IMR-90 (cell line): ENCODE measurements around the gene PTPRQ. TPM values are rescaled to one million over a fixed set of nuclear protein-coding genes. Genes with fewer than 3 reads are reported as not detected.

Experiments used
- ATAC-seq: fragments of 200-7000 bp; cut with Tn5 transposase; 2 replicates; pipeline ENCODE4 v1.9.1; 2020; ENCODE audit warnings: low read depth, mild to moderate bottlenecking, moderate library complexity
- BruUV-seq: library from RNA; stranded (reverse); fragments of 400-500 nt; replicated peaks from 2 replicates; lab custom pipeline; 2021; lab: Mats Ljungman, UMichigan
- CTCF ChIA-PET: fragments of 300-600 bp; formaldehyde crosslinking; extraction: SDS; loops from one replicate; lab custom pipeline; 2021; ENCODE audit warnings: antibody characterized with exemption; lab: Yijun Ruan, JAX
- POLR2A ChIA-PET: fragments of 300-600 bp; sonication (Branson Sonifier 250); formaldehyde crosslinking; loops from one replicate; lab custom pipeline; 2022; ENCODE audit warnings: antibody characterized with exemption; ENCODE audit not compliant: unreplicated experiment; lab: Charles Lee
- DNase-seq: peaks from one replicate; pipeline ENCODE4 v3.0.0; 2013
- H2AFZ ChIP-seq: replicated peaks from 2 replicates; pipeline ENCODE3; 2013; ENCODE audit warnings: low read length, mild to moderate bottlenecking; ENCODE audit not compliant: poor library complexity
- H2AK5ac ChIP-seq: 2 replicates; pipeline ENCODE4 v1.6.1; 2013; ENCODE audit warnings: low read depth, low read length, inconsistent platforms
- H2AK9ac ChIP-seq: replicated peaks from 2 replicates; pipeline ENCODE3; 2013; ENCODE audit warnings: mild to moderate bottlenecking, low read depth, low read length, moderate library complexity; ENCODE audit not compliant: poor library complexity
- H2BK120ac ChIP-seq: 2 replicates; pipeline ENCODE4 v1.6.1; 2013; ENCODE audit warnings: low read depth, low read length, inconsistent platforms
- H2BK15ac ChIP-seq: 3 replicates; pipeline ENCODE4 v1.6.1; 2013; ENCODE audit warnings: low read depth, low read length, inconsistent platforms
- H2BK20ac ChIP-seq: 2 replicates; pipeline ENCODE4 v1.6.1; 2013; ENCODE audit warnings: low read depth, mild to moderate bottlenecking, inconsistent platforms, low read length, moderate library complexity
- H2BK5ac ChIP-seq: 2 replicates; pipeline ENCODE4 v1.6.1; 2013; ENCODE audit warnings: mild to moderate bottlenecking, low read depth, low read length, inconsistent platforms; ENCODE audit not compliant: poor library complexity, severe bottlenecking
- H3K14ac ChIP-seq: replicated peaks from 2 replicates; pipeline ENCODE4 v1.6.1; 2013; ENCODE audit warnings: low read depth, low read length, inconsistent platforms
- H3K18ac ChIP-seq: 2 replicates; pipeline ENCODE4 v1.6.1; 2013; ENCODE audit warnings: low read depth, low read length, control low read depth
- H3K23ac ChIP-seq: 2 replicates; pipeline ENCODE4 v1.6.1; 2013; ENCODE audit warnings: low read depth, low read length, inconsistent platforms
- H3K27ac ChIP-seq: 2 replicates; pipeline ENCODE4 v1.5.1; 2013; ENCODE audit warnings: mild to moderate bottlenecking, control low read depth, low read length; ENCODE audit not compliant: insufficient read depth
- H3K27me3 ChIP-seq: 2 replicates; pipeline ENCODE4 v1.6.1; 2013; ENCODE audit warnings: low read length; ENCODE audit not compliant: control insufficient read depth, insufficient read depth
- H3K36me3 ChIP-seq: 2 replicates; pipeline ENCODE4 v1.6.1; 2013; ENCODE audit warnings: low read length, mixed read lengths; ENCODE audit not compliant: control insufficient read depth, insufficient read depth
- H3K4ac ChIP-seq: 2 replicates; pipeline ENCODE4 v1.6.1; 2013; ENCODE audit warnings: low read depth, low read length, inconsistent platforms
- H3K4me1 ChIP-seq: 2 replicates; pipeline ENCODE4 v1.6.1; 2013; ENCODE audit warnings: low read length, mixed read lengths; ENCODE audit not compliant: control insufficient read depth, insufficient read depth
- H3K4me2 ChIP-seq: 2 replicates; pipeline ENCODE4 v1.6.1; 2013; ENCODE audit warnings: low read depth, mild to moderate bottlenecking, control low read depth, low read length, moderate library complexity
- H3K4me3 ChIP-seq: 2 replicates; pipeline ENCODE4 v1.5.1; 2013; ENCODE audit warnings: low read depth, mild to moderate bottlenecking, control low read depth, low read length, moderate library complexity; ENCODE audit not compliant: insufficient read depth
- H3K56ac ChIP-seq: 2 replicates; pipeline ENCODE4 v1.6.1; 2013; ENCODE audit warnings: low read length, inconsistent platforms; ENCODE audit not compliant: insufficient read depth; ENCODE audit errors: extremely low read depth
- H3K79me1 ChIP-seq, 2 experiments: 2 replicates each; pipeline ENCODE4 v1.6.1; 2013; ENCODE audit warnings: low read length in 2 of 2, inconsistent platforms in 1 of 2, low read depth in 1 of 2
- H3K9ac ChIP-seq: 2 replicates; pipeline ENCODE4 v1.6.1; 2013; ENCODE audit warnings: low read depth, low read length, control low read depth
- H3K9me1 ChIP-seq: 2 replicates; pipeline ENCODE4 v1.6.1; 2013; ENCODE audit warnings: low read length, inconsistent platforms; ENCODE audit not compliant: insufficient read depth
- H3K9me3 ChIP-seq: 2 replicates; pipeline ENCODE4 v1.6.1; 2013; ENCODE audit warnings: low read length; ENCODE audit not compliant: control insufficient read depth, insufficient read depth
- H4K20me1 ChIP-seq: 2 replicates; pipeline ENCODE4 v1.6.1; 2013; ENCODE audit warnings: low read length, inconsistent platforms; ENCODE audit not compliant: insufficient read depth
- H4K5ac ChIP-seq: 2 replicates; pipeline ENCODE4 v1.6.1; 2013; ENCODE audit warnings: mild to moderate bottlenecking, low read depth, low read length, control low read depth
- H4K8ac ChIP-seq, 2 experiments: 2 replicates each; pipeline ENCODE4 v1.6.1; 2013; ENCODE audit warnings: low read depth in 2 of 2, low read length in 2 of 2, control low read depth in 1 of 2, inconsistent platforms in 1 of 2
- H4K91ac ChIP-seq: 2 replicates; pipeline ENCODE4 v1.6.1; 2013; ENCODE audit warnings: low read depth, low read length, inconsistent platforms; ENCODE audit not compliant: insufficient read depth
- BHLHE40 ChIP-seq: fragments of 150-350 bp; IDR thresholded peaks from 2 replicates; pipeline ENCODE4 v1.6.1; 2016; ENCODE audit warnings: mild to moderate bottlenecking, low read depth, low read length
- CEBPB ChIP-seq: IDR thresholded peaks from 2 replicates; pipeline ENCODE4 v1.6.1; 2012; ENCODE audit warnings: low read depth, low read length, improper control_type of control experiment
- CHD1 ChIP-seq: IDR thresholded peaks from 2 replicates; pipeline ENCODE4 v1.6.1; 2012; ENCODE audit warnings: low read depth, low read length, improper control_type of control experiment
- CTCF ChIP-seq: conservative IDR thresholded peaks from 2 replicates; pipeline ENCODE4 v1.5.1; 2012; ENCODE audit warnings: mild to moderate bottlenecking, low read depth, low read length, improper control_type of control experiment
- FOS ChIP-seq: fragments of 150-350 bp; IDR thresholded peaks from 2 replicates; pipeline ENCODE4 v1.6.1; 2016; ENCODE audit warnings: low read depth, low read length
- MAFK ChIP-seq: IDR thresholded peaks from 2 replicates; pipeline ENCODE4 v1.6.1; 2012; ENCODE audit warnings: low read depth, low read length, improper control_type of control experiment
- MAZ ChIP-seq: IDR thresholded peaks from 2 replicates; pipeline ENCODE4 v1.6.1; 2012; ENCODE audit warnings: low read depth, mild to moderate bottlenecking, low read length, improper control_type of control experiment, moderate library complexity, borderline replicate concordance
- MXI1 ChIP-seq: IDR thresholded peaks from 2 replicates; pipeline ENCODE4 v1.6.1; 2012; ENCODE audit warnings: low read depth, mild to moderate bottlenecking, low read length, moderate library complexity, borderline replicate concordance
- NFE2L2 ChIP-seq: fragments of 150-350 bp; IDR thresholded peaks from 2 replicates; pipeline ENCODE4 v1.6.1; 2016; ENCODE audit warnings: low read depth, mild to moderate bottlenecking, low read length
- POLR2A ChIP-seq: IDR thresholded peaks from 2 replicates; pipeline ENCODE4 v1.6.1; 2012; ENCODE audit warnings: mild to moderate bottlenecking, low read depth, low read length
- RAD21 ChIP-seq: IDR thresholded peaks from 2 replicates; pipeline ENCODE4 v1.6.1; 2012; ENCODE audit warnings: low read length, improper control_type of control experiment
- RCOR1 ChIP-seq: IDR thresholded peaks from 2 replicates; pipeline ENCODE4 v1.6.1; 2012; ENCODE audit warnings: mild to moderate bottlenecking, low read length, improper control_type of control experiment; ENCODE audit not compliant: insufficient replicate concordance
- RFX5 ChIP-seq: IDR thresholded peaks from 2 replicates; pipeline ENCODE4 v1.8.0; 2012; ENCODE audit warnings: low read depth, mild to moderate bottlenecking, low read length, moderate library complexity
- SMC3 ChIP-seq: fragments of 150-350 bp; IDR thresholded peaks from 2 replicates; pipeline ENCODE4 v1.6.1; 2016; ENCODE audit warnings: low read depth, mild to moderate bottlenecking, antibody characterized with exemption, low read length, moderate library complexity
- WGBS, 2 experiments: methylation state at CpG; one replicate each; pipeline versions ENCODE4 v1.1.5 to v1.1.7; 2013; ENCODE audit warnings: missing lambda C conversion rate in 2 of 2; ENCODE audit not compliant: insufficient read length in 1 of 2; ENCODE audit errors: extremely low coverage in 2 of 2; 5-methylcytosine and 5-hydroxymethylcytosine counted together
- dilution Hi-C: fragments of 300-500 bp; cut with HindIII; formaldehyde crosslinking; loops from one replicate; pipeline ENCODE4 v1.14.3; 2018; ENCODE audit warnings: low sequenced_read_pairs; ENCODE audit not compliant: unreplicated experiment
- in situ Hi-C: fragments of 300-500 bp; cut with MboI; formaldehyde crosslinking; loops from 3 replicates; pipeline ENCODE4 v1.14.3; 2019; ENCODE audit warnings: low sequenced_read_pairs, inconsistent platforms, mixed read lengths
- intact Hi-C: fragments of 100-400 bp; cut with micrococcal nuclease; formaldehyde crosslinking; loops from 2 replicates; pipeline ENCODE4 v1.10.0; 2022
- polyA plus RNA-seq, 3 experiments: library from polyadenylated mRNA; depleted of rRNA; stranded (reverse); fragments of >200 nt; gene quantifications; 2 replicates each; pipeline ENCODE4 v1.2.3, GENCODE V29; 2012; ENCODE audit warnings: low replicate concordance in 1 of 3
- total RNA-seq: library from RNA; depleted of rRNA; stranded (reverse); fragments of >200 nt; gene quantifications from 2 replicates; pipeline ENCODE4 v1.2.3, GENCODE V29; 2012
- TF ChIP-seq, protein P1 (sequence below): fragments of 150-350 bp; IDR thresholded peaks from 2 replicates; pipeline ENCODE4 v1.6.1; 2016; ENCODE audit warnings: low read depth, mild to moderate bottlenecking, low read length, moderate library complexity, borderline replicate concordance
- TF ChIP-seq, protein P2 (sequence below): fragments of 150-350 bp; IDR thresholded peaks from 2 replicates; pipeline ENCODE4 v1.6.1; 2017; ENCODE audit warnings: mild to moderate bottlenecking, antibody characterized with exemption, low read length, low read depth

The PTPRQ gene
- total and polyA plus RNA-seq, 2 of the 4 experiments (the other 2 are of a cell fraction) = 0.96 to 1.4 TPM

DNA sequence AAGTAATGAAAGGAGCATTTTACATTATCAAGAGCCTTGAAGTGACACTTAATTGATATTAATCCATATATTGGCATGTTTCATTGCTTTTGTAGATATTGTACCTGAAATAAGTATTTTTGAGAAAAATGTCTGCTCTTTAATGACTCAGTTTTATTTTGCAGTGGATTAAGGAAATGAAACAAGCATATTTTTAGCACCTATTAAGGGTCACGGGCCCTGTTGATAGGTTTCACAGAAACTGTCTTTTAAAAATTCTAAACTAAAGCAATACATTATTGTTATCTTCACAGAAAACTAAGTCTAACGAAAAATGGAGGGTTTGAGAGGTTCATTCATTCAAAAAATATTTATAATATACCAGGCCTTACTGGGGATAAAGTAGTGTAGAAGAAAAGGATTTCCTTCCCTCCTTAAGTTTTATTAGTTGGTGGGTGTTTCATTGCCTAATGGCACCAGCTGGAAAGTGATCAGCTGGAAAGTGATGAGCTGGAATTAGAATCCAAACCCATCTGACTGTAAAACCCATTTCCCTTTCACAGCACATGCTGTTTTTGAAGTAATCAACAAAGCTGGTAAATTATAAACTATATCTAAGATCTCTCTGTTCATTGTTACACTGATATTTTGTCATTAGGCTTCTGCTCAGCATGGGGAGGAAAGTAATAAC lies 54.2 kb downstream of the PTPRQ start:
- no peak overlapping the region for H4K91ac ChIP-seq
- CTCF ChIA-PET = no interaction called here
- H3K4ac ChIP-seq = no peak overlapping the region
- intact Hi-C loops (no loop called here), in situ Hi-C loops (no loop called here), dilution Hi-C loops (no loop called here)
- H3K9me1 ChIP-seq = no peaks in the 10 kb centered on the region
- no peak overlapping the region for H2BK20ac ChIP-seq
- H3K9me3 ChIP-seq = no peaks in the 10 kb centered on the region
- ATAC-seq (no peak), DNase-seq (no peak)
- H2BK15ac ChIP-seq = no peak overlapping the region
- no peak overlapping the region for H3K56ac ChIP-seq
- no peaks in the 10 kb centered on the region for H3K4me1 ChIP-seq
- H3K4me3 ChIP-seq = no peak overlapping the region
- no peak overlapping the region for H2AK5ac ChIP-seq
- H3K14ac ChIP-seq = no peak overlapping the region
- no peak for TF ChIP-seq CTCF
- no peak for TF ChIP-seq POLR2A
- no peak for TF ChIP-seq BHLHE40
- no peak for TF ChIP-seq RAD21
- TF ChIP-seq, protein P1, sequence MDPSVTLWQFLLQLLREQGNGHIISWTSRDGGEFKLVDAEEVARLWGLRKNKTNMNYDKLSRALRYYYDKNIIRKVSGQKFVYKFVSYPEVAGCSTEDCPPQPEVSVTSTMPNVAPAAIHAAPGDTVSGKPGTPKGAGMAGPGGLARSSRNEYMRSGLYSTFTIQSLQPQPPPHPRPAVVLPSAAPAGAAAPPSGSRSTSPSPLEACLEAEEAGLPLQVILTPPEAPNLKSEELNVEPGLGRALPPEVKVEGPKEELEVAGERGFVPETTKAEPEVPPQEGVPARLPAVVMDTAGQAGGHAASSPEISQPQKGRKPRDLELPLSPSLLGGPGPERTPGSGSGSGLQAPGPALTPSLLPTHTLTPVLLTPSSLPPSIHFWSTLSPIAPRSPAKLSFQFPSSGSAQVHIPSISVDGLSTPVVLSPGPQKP = no peak
- TF ChIP-seq, protein P2, sequence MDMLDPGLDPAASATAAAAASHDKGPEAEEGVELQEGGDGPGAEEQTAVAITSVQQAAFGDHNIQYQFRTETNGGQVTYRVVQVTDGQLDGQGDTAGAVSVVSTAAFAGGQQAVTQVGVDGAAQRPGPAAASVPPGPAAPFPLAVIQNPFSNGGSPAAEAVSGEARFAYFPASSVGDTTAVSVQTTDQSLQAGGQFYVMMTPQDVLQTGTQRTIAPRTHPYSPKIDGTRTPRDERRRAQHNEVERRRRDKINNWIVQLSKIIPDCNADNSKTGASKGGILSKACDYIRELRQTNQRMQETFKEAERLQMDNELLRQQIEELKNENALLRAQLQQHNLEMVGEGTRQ = no peak
- TF ChIP-seq SMC3 = no peak
- no peak for TF ChIP-seq RCOR1
- TF ChIP-seq CHD1 = no peak
- TF ChIP-seq MAFK = no peak
- TF ChIP-seq RFX5 = no peak
- no peak for TF ChIP-seq FOS
- TF ChIP-seq CEBPB = no peak
- no peak for TF ChIP-seq NFE2L2
- TF ChIP-seq MXI1 = no peak
- TF ChIP-seq MAZ = no peak
- WGBS, 2 experiments = no CpG with 5 or more reads among the region's 2 CpGs
- POLR2A ChIA-PET = no interaction called here
- H2AFZ ChIP-seq = no peak overlapping the region
- H4K20me1 ChIP-seq = no peaks in the 10 kb centered on the region
- H3K23ac ChIP-seq = no peak overlapping the region
- no peak overlapping the region for H4K5ac ChIP-seq
- no peak overlapping the region for H4K8ac ChIP-seq
- no peak overlapping the region for H3K18ac ChIP-seq
- H3K4me2 ChIP-seq = no peak overlapping the region
- no peak overlapping the region for H3K27ac ChIP-seq
- no peak overlapping the region for H3K9ac ChIP-seq
- H2BK5ac ChIP-seq = no peak overlapping the region
- no peak overlapping the region for H2BK120ac ChIP-seq
- H3K79me1 ChIP-seq = no peaks in the 10 kb centered on the region
- no peaks in the 10 kb centered on the region for H3K36me3 ChIP-seq
- no TSS peak for BruUV-seq
- no peak overlapping the region for H2AK9ac ChIP-seq
- no peaks in the 10 kb centered on the region for H3K27me3 ChIP-seq
